ENCODE results near the gene GRAPL. TPM values are rescaled to one million over a fixed set of nuclear protein-coding genes. Genes with fewer than 3 reads are reported as not detected.
"Not testable (repeated sequence)": the region's sequence is repeated elsewhere in the genome, so short reads cannot be mapped to it uniquely, and the experiment has no call there.

The GRAPL gene
- total RNA-seq, 1 experiment from 2014 or later: 0.55 TPM

GRCh38 chr17:19162384-19163216 lies 35.2 kb downstream of the GRAPL start:
- H3K4me3 Mint-ChIP-seq; H3K27me3 Mint-ChIP-seq (ENCODE audit: low read depth); H3K27ac Mint-ChIP-seq; H3K4me1 Mint-ChIP-seq; H3K9me3 Mint-ChIP-seq; POLR2A ChIA-PET; DNase-seq (ENCODE audit: low spot score); CTCF ChIA-PET; H3K36me3 Mint-ChIP-seq: not testable (repeated sequence)
- ATAC-seq: peak; percentile 87

- ATAC-seq; H3K27me3 Mint-ChIP-seq (ENCODE audit: low read depth); CTCF ChIA-PET: not testable (repeated sequence)
These were observed 47.0 kb downstream of the GRAPL start for GRCh38 chr17:19174422-19174821.

GRCh38 chr17:19175410-19175809 lies 48.0 kb downstream of the GRAPL start:
- H3K36me3 Mint-ChIP-seq; H3K4me1 Mint-ChIP-seq; CTCF ChIA-PET; DNase-seq (ENCODE audit: low spot score); POLR2A ChIA-PET; H3K9me3 Mint-ChIP-seq; H3K27ac Mint-ChIP-seq; H3K4me3 Mint-ChIP-seq; H3K27me3 Mint-ChIP-seq (ENCODE audit: low read depth): not testable (repeated sequence)
- peak; percentile 97 for ATAC-seq

More at GRCh38 chr17:19174422-19174821, 47.0 kb downstream of the GRAPL start:
- H3K4me3 Mint-ChIP-seq; H3K36me3 Mint-ChIP-seq; DNase-seq (ENCODE audit: low spot score); H3K4me1 Mint-ChIP-seq; H3K27ac Mint-ChIP-seq; POLR2A ChIA-PET; H3K9me3 Mint-ChIP-seq: not testable (repeated sequence)

GRCh38 chr17:19181040-19181875 lies 53.9 kb downstream of the GRAPL start:
- POLR2A ChIA-PET; H3K9me3 Mint-ChIP-seq; H3K27ac Mint-ChIP-seq; H3K27me3 Mint-ChIP-seq (ENCODE audit: low read depth); H3K36me3 Mint-ChIP-seq; H3K4me1 Mint-ChIP-seq; H3K4me3 Mint-ChIP-seq; CTCF ChIA-PET; DNase-seq (ENCODE audit: low spot score): not testable (repeated sequence)
- ATAC-seq: peak; percentile 92

- POLR2A ChIA-PET; H3K27me3 Mint-ChIP-seq (ENCODE audit: low read depth); H3K36me3 Mint-ChIP-seq: not testable (repeated sequence)
These were observed 60.8 kb downstream of the GRAPL start for GRCh38 chr17:19187883-19188869.

GRCh38 chr17:19188870-19189708 lies 61.7 kb downstream of the GRAPL start:
- H3K4me1 Mint-ChIP-seq; CTCF ChIA-PET; H3K27ac Mint-ChIP-seq; H3K9me3 Mint-ChIP-seq; DNase-seq (ENCODE audit: low spot score); H3K27me3 Mint-ChIP-seq (ENCODE audit: low read depth); H3K36me3 Mint-ChIP-seq; H3K4me3 Mint-ChIP-seq; POLR2A ChIA-PET: not testable (repeated sequence)
- peak; percentile 67 for ATAC-seq

More at GRCh38 chr17:19187883-19188869, 60.8 kb downstream of the GRAPL start:
- H3K9me3 Mint-ChIP-seq; H3K4me3 Mint-ChIP-seq; DNase-seq (ENCODE audit: low spot score); H3K4me1 Mint-ChIP-seq; CTCF ChIA-PET; H3K27ac Mint-ChIP-seq: not testable (repeated sequence)
- ATAC-seq: peak; percentile 62

GRCh38 chr17:19189781-19190405 lies 62.5 kb downstream of the GRAPL start:
- H3K4me3 Mint-ChIP-seq; DNase-seq (ENCODE audit: low spot score); H3K9me3 Mint-ChIP-seq; H3K4me1 Mint-ChIP-seq; CTCF ChIA-PET; H3K27me3 Mint-ChIP-seq (ENCODE audit: low read depth); H3K27ac Mint-ChIP-seq; ATAC-seq; POLR2A ChIA-PET; H3K36me3 Mint-ChIP-seq: not testable (repeated sequence)

- DNase-seq (ENCODE audit: low spot score) (peak; percentile 9), ATAC-seq (peak; percentile 93)
- H3K4me3 Mint-ChIP-seq; CTCF ChIA-PET; H3K27me3 Mint-ChIP-seq (ENCODE audit: low read depth); H3K4me1 Mint-ChIP-seq; H3K9me3 Mint-ChIP-seq; H3K27ac Mint-ChIP-seq; H3K36me3 Mint-ChIP-seq; POLR2A ChIA-PET: not testable (repeated sequence)
These were observed 69.2 kb downstream of the GRAPL start for GRCh38 chr17:19196382-19197204.

- H3K27ac Mint-ChIP-seq; H3K9me3 Mint-ChIP-seq; H3K4me1 Mint-ChIP-seq; H3K36me3 Mint-ChIP-seq; H3K27me3 Mint-ChIP-seq (ENCODE audit: low read depth); H3K4me3 Mint-ChIP-seq; POLR2A ChIA-PET; DNase-seq (ENCODE audit: low spot score); CTCF ChIA-PET: not testable (repeated sequence)
- peak; percentile 98 for ATAC-seq
These were observed 75.1 kb downstream of the GRAPL start for GRCh38 chr17:19202448-19202847.

- H3K27me3 Mint-ChIP-seq (ENCODE audit: low read depth); H3K4me1 Mint-ChIP-seq; H3K4me3 Mint-ChIP-seq; H3K9me3 Mint-ChIP-seq; CTCF ChIA-PET; H3K27ac Mint-ChIP-seq; POLR2A ChIA-PET; DNase-seq (ENCODE audit: low spot score); H3K36me3 Mint-ChIP-seq: not testable (repeated sequence)
- peak; percentile 5; the same call in 1 of the 2 replicates for ATAC-seq
These were observed 76.0 kb downstream of the GRAPL start for GRCh38 chr17:19203429-19203828.

Data from WTC11 (cell line).